ENCODE data around the gene AACS. TPM values are rescaled to one million over a fixed set of nuclear protein-coding genes. Genes with fewer than 3 reads are reported as not detected.

Gene AACS
- total RNA-seq, 1 experiment from 2014 or later: 31.3 TPM

- CTCF ChIA-PET: no interaction called here
- Histone ChIP-seq H3K4me1 (no peaks in the 10 kb centered on the region), H3K27me3 (replicated peaks; ENCODE audit: control insufficient read depth, insufficient read depth, low read length) (no peaks in the 10 kb centered on the region), H3K9me3 (no peaks in the 10 kb centered on the region), H3K36me3 (ENCODE audit: control insufficient read depth, insufficient read depth, low read length) (no peaks in the 10 kb centered on the region), H3K4me3 (ENCODE audit: low read depth, low read length) (no peak overlapping the region)
- Mint-ChIP-seq H3K9me3 (ENCODE audit: unreplicated experiment) (peaks cover 13% of the 10 kb centered on the region), H3K27ac (ENCODE audit: unreplicated experiment) (no peak overlapping the region), H3K36me3 (ENCODE audit: insufficient read depth, unreplicated experiment) (no peaks in the 10 kb centered on the region), H3K4me3 (ENCODE audit: unreplicated experiment) (no peak overlapping the region), H3K27me3 (ENCODE audit: insufficient read depth, unreplicated experiment) (peaks cover 6% of the 10 kb centered on the region), H3K4me1 (ENCODE audit: low read depth, unreplicated experiment) (peaks cover 7% of the 10 kb centered on the region)
- no peak for DNase-seq
- no peak for TF ChIP-seq CTCF (IDR thresholded peaks at IDR 0.05; ENCODE audit: insufficient read depth in 1 of 2, low read depth in 1 of 2, low read length in 1 of 2, severe bottlenecking in 1 of 2, unreplicated experiment in 1 of 2)
- POLR2A ChIA-PET: no interaction called here
- intact Hi-C loops (cut with micrococcal nuclease; ENCODE audit: unreplicated experiment): no loop called here
- BruUV-seq (replicated peaks): no TSS peak
Measured at GRCh38 chr12:125160281-125160955, 95.2 kb downstream of the AACS start.

- no peaks in the 10 kb centered on the region for H3K36me3 Mint-ChIP-seq (ENCODE audit: insufficient read depth, unreplicated experiment)
- no peak overlapping the region for H3K4me3 Mint-ChIP-seq (ENCODE audit: unreplicated experiment)
- H3K27me3 Mint-ChIP-seq (ENCODE audit: insufficient read depth, unreplicated experiment): peaks cover 6% of the 10 kb centered on the region
- H3K27ac Mint-ChIP-seq (ENCODE audit: unreplicated experiment): no peak overlapping the region
- Histone ChIP-seq H3K4me3 (ENCODE audit: low read depth, low read length) (no peak overlapping the region), H3K4me1 (no peaks in the 10 kb centered on the region), H3K9me3 (no peaks in the 10 kb centered on the region), H3K36me3 (ENCODE audit: control insufficient read depth, insufficient read depth, low read length) (no peaks in the 10 kb centered on the region), H3K27me3 (replicated peaks; ENCODE audit: control insufficient read depth, insufficient read depth, low read length) (no peaks in the 10 kb centered on the region)
- no peak for DNase-seq
- no peak for TF ChIP-seq CTCF (IDR thresholded peaks at IDR 0.05; ENCODE audit: insufficient read depth in 1 of 2, low read depth in 1 of 2, low read length in 1 of 2, severe bottlenecking in 1 of 2, unreplicated experiment in 1 of 2)
- peaks cover 7% of the 10 kb centered on the region for H3K4me1 Mint-ChIP-seq (ENCODE audit: low read depth, unreplicated experiment)
- H3K9me3 Mint-ChIP-seq (ENCODE audit: unreplicated experiment): peaks cover 13% of the 10 kb centered on the region
- no TSS peak for BruUV-seq (replicated peaks)
- intact Hi-C loops (cut with micrococcal nuclease; ENCODE audit: unreplicated experiment): no loop called here
- ChIA-PET POLR2A (no interaction called here), CTCF (interaction anchor here (0.9 to 1.0 kb wide), 2 partner anchors 19 to 122 kb away, joined by 3 to 4 read pairs; no protein-coding TSS in a partner anchor)
Measured at GRCh38 chr12:125161712-125162022, 96.4 kb downstream of the AACS start.

GRCh38 chr12:125162489-125163028 is 97.3 kb downstream of the AACS start:
- no peaks in the 10 kb centered on the region for H3K36me3 Mint-ChIP-seq (ENCODE audit: insufficient read depth, unreplicated experiment)
- CTCF ChIA-PET: interaction anchor here (1.0 kb wide), 1 partner anchor 123 kb away, joined by 3 read pairs; no protein-coding TSS in a partner anchor

More at GRCh38 chr12:125162489-125163028, 97.3 kb downstream of the AACS start:
- H3K4me3 Mint-ChIP-seq (ENCODE audit: unreplicated experiment): no peak overlapping the region
- Histone ChIP-seq H3K9me3 (no peaks in the 10 kb centered on the region), H3K4me1 (no peaks in the 10 kb centered on the region), H3K36me3 (ENCODE audit: control insufficient read depth, insufficient read depth, low read length) (no peaks in the 10 kb centered on the region), H3K27me3 (replicated peaks; ENCODE audit: control insufficient read depth, insufficient read depth, low read length) (no peaks in the 10 kb centered on the region), H3K4me3 (ENCODE audit: low read depth, low read length) (no peak overlapping the region)
- DNase-seq: no peak
- H3K27ac Mint-ChIP-seq (ENCODE audit: unreplicated experiment): no peak overlapping the region
- intact Hi-C loops (cut with micrococcal nuclease; ENCODE audit: unreplicated experiment): no loop called here
- H3K9me3 Mint-ChIP-seq (ENCODE audit: unreplicated experiment): peaks cover 13% of the 10 kb centered on the region
- no peak for TF ChIP-seq CTCF (IDR thresholded peaks at IDR 0.05; ENCODE audit: insufficient read depth in 1 of 2, low read depth in 1 of 2, low read length in 1 of 2, severe bottlenecking in 1 of 2, unreplicated experiment in 1 of 2)
- H3K27me3 Mint-ChIP-seq (ENCODE audit: insufficient read depth, unreplicated experiment): peaks cover 6% of the 10 kb centered on the region
- POLR2A ChIA-PET: no interaction called here
- no TSS peak for BruUV-seq (replicated peaks)
- peaks cover 7% of the 10 kb centered on the region for H3K4me1 Mint-ChIP-seq (ENCODE audit: low read depth, unreplicated experiment)
